ENCODE data around the gene LACRT.

- TF ChIP-seq SP1 (IDR thresholded peaks at IDR 0.05) (no peak), FOXA1 (IDR thresholded peaks at IDR 0.05) (no peak), FOXM1 (IDR thresholded peaks at IDR 0.05; ENCODE audit: borderline replicate concordance) (no peak), HDGF (IDR thresholded peaks at IDR 0.05; ENCODE audit: borderline replicate concordance) (no peak), PKNOX1 (IDR thresholded peaks at IDR 0.05) (no peak), ZNF384 (IDR thresholded peaks at IDR 0.05) (no peak)
Observed at GRCh38 chr12:54678131-54678530, 43.4 kb upstream of the LACRT start.
